GM12801 (cell line): ENCODE data around the gene BMX.

Experiments
- CTCF ChIP-seq: IDR thresholded peaks from one replicate; pipeline ENCODE4 v1.5.1; 2011; ENCODE audit warnings: control low read depth; ENCODE audit not compliant: insufficient read length; ENCODE audit errors: extremely low read depth

Gene BMX

GRCh38 chrX:15599461-15599860, 98.9 kb downstream of the BMX start:
- TF ChIP-seq CTCF = no peak

GRCh38 chrX:15600049-15600448, 99.4 kb downstream of the BMX start:
- TF ChIP-seq CTCF = no peak

- TF ChIP-seq CTCF = no peak
These were observed 100.1 kb downstream of the BMX start, which contains the start of gene ACE2 for GRCh38 chrX:15600745-15601144. Gene ACE2 (minus strand): TSS chrX:15600960. CDS start chrX:15600911, 49 bp downstream.

- TF ChIP-seq CTCF = no peak
These were observed 101.3 kb downstream of the BMX start for GRCh38 chrX:15601932-15602331.

GRCh38 chrX:15602761-15603160, 102.2 kb downstream of the BMX start:
- TF ChIP-seq CTCF = no peak

GRCh38 chrX:15605226-15605625, 104.6 kb downstream of the BMX start:
- TF ChIP-seq CTCF = no peak
